Endothelial cell of umbilical vein (primary cell): ENCODE data around the gene DAGLB. TPM values are rescaled to one million over a fixed set of nuclear protein-coding genes. Genes with fewer than 3 reads are reported as not detected.

Source experiments
- BruUV-seq: library from RNA; stranded (reverse); fragments of 400-500 nt; replicated peaks from 2 replicates; lab custom pipeline; 2021; lab: Mats Ljungman, UMichigan
- CTCF ChIA-PET: fragments of 300-600, 350-600 bp; sonication (Branson Sonifier 250); formaldehyde crosslinking; loops from one replicate; lab custom pipeline; 2021; ENCODE audit warnings: antibody characterized with exemption, inconsistent platforms; lab: Charles Lee
- POLR2A ChIA-PET: fragments of 300-600, 350-600 bp; sonication (Branson Sonifier 250); formaldehyde crosslinking; loops from one replicate; lab custom pipeline; 2021; ENCODE audit warnings: antibody characterized with exemption, inconsistent platforms; lab: Charles Lee
- DNase-seq: peaks from one replicate; pipeline ENCODE4 v3.0.0-alpha.2; 2011; ENCODE audit warnings: low read depth, low spot score
- FAIRE-seq: peaks from 2 replicates; lab custom pipeline; 2011; peaks lifted over from hg19 to GRCh38; lab: Jason Lieb, UNC
- H2AFZ ChIP-seq: 2 replicates; pipeline ENCODE4 v1.6.0; 2012; ENCODE audit warnings: low read depth, low read length, control low read depth, inconsistent platforms
- H3K27ac ChIP-seq: 2 replicates; pipeline ENCODE4 v1.5.1; 2011; ENCODE audit warnings: low read depth, mild to moderate bottlenecking, control low read depth, low read length, moderate library complexity; ENCODE audit not compliant: insufficient read depth
- H3K27me3 ChIP-seq, 2 experiments: 2 replicates each; pipeline versions ENCODE4 v1.6.0 to v1.6.1; 2011; ENCODE audit warnings: low read length in 2 of 2, mixed read lengths in 1 of 2; ENCODE audit not compliant: control insufficient read depth in 2 of 2, insufficient read depth in 2 of 2
- H3K36me3 ChIP-seq, 2 experiments: 2 replicates in 1 of 2; 3 replicates in 1 of 2; pipeline ENCODE4 v1.5.1; 2011; ENCODE audit warnings: low read length in 2 of 2, mild to moderate bottlenecking in 1 of 2, moderate library complexity in 1 of 2; ENCODE audit not compliant: control insufficient read depth in 2 of 2, insufficient read depth in 2 of 2; ENCODE audit errors: extremely low read depth in 1 of 2
- H3K4me1 ChIP-seq: 3 replicates; pipeline ENCODE4 v1.5.1; 2011; ENCODE audit warnings: mild to moderate bottlenecking, low read length; ENCODE audit not compliant: control insufficient read depth, insufficient read depth; ENCODE audit errors: extremely low read depth
- H3K4me2 ChIP-seq: 2 replicates; pipeline ENCODE4 v1.6.1; 2011; ENCODE audit warnings: low read length, control low read depth, mixed read lengths; ENCODE audit not compliant: insufficient read depth
- H3K4me3 ChIP-seq, 3 experiments: fragments of 200-600 bp in 1 of 3; sonication (generic), shearing (Covaris generic) in 1 of 3; replicated peaks in 1 of 3; 2 replicates each; pipeline ENCODE4 v1.5.1; 2011 to 2016; ENCODE audit warnings: control low read depth in 3 of 3, low read length in 3 of 3, mild to moderate bottlenecking in 2 of 3, inconsistent platforms in 1 of 3, low read depth in 1 of 3, moderate library complexity in 1 of 3; ENCODE audit not compliant: insufficient read depth in 1 of 3
- H3K79me2 ChIP-seq: 2 replicates; pipeline ENCODE4 v1.6.0; 2012; ENCODE audit warnings: low read length, inconsistent platforms; ENCODE audit not compliant: control insufficient read depth, insufficient read depth
- H3K9ac ChIP-seq: replicated peaks from 2 replicates; pipeline ENCODE3; 2011; ENCODE audit warnings: low read length, control low read depth; ENCODE audit not compliant: insufficient read depth; ENCODE audit errors: extremely low read depth
- H3K9me1 ChIP-seq: replicated peaks from 3 replicates; pipeline ENCODE4 v1.6.0; 2011; ENCODE audit warnings: mild to moderate bottlenecking, low read length; ENCODE audit not compliant: control insufficient read depth, insufficient read depth; ENCODE audit errors: extremely low read depth
- H3K9me3 ChIP-seq: replicated peaks from 2 replicates; pipeline ENCODE4 v1.5.1; 2012; ENCODE audit warnings: low read length, inconsistent platforms; ENCODE audit not compliant: control insufficient read depth, insufficient read depth
- H4K20me1 ChIP-seq: replicated peaks from 2 replicates; pipeline ENCODE3; 2011; ENCODE audit warnings: mild to moderate bottlenecking, low read length; ENCODE audit not compliant: control insufficient read depth, insufficient read depth; ENCODE audit errors: extremely low read depth
- CTCF ChIP-seq, 2 donors: IDR thresholded peaks; 1 replicate in 1 of 2; 2 replicates in 1 of 2; pipeline ENCODE4 v1.5.1; 2011; ENCODE audit warnings: low read length in 2 of 2, mild to moderate bottlenecking in 2 of 2, moderate library complexity in 2 of 2, control low read depth in 1 of 2, inconsistent platforms in 1 of 2, low read depth in 1 of 2; ENCODE audit not compliant: insufficient read depth in 1 of 2; ENCODE audit errors: extremely low read depth in 1 of 2
- EZH2 ChIP-seq: IDR thresholded peaks from 2 replicates; pipeline ENCODE4 v1.6.1; 2012; ENCODE audit warnings: borderline replicate concordance, low read depth, mild to moderate bottlenecking, moderate library complexity, low read length, inconsistent platforms; ENCODE audit not compliant: severe bottlenecking
- FOS ChIP-seq: IDR thresholded peaks from 2 replicates; pipeline ENCODE4 v1.6.1; 2011; ENCODE audit warnings: mild to moderate bottlenecking, low read length, moderate library complexity, borderline replicate concordance; ENCODE audit not compliant: insufficient read depth
- GATA2 ChIP-seq: IDR thresholded peaks from 2 replicates; pipeline ENCODE4 v1.7.0; 2011; ENCODE audit warnings: low read depth, mild to moderate bottlenecking, moderate library complexity, mixed read lengths, low read length; ENCODE audit not compliant: insufficient read length, insufficient read depth
- JUN ChIP-seq: IDR thresholded peaks from 2 replicates; pipeline ENCODE4 v1.6.1; 2011; ENCODE audit warnings: borderline replicate concordance, low read depth; ENCODE audit not compliant: insufficient read length, insufficient read depth
- MAX ChIP-seq: IDR thresholded peaks from 2 replicates; pipeline ENCODE4 v1.6.1; 2011; ENCODE audit not compliant: insufficient read depth, insufficient read length
- MYC ChIP-seq: IDR thresholded peaks from one replicate; pipeline ENCODE4 v1.6.1; 2011; ENCODE audit warnings: mild to moderate bottlenecking, low read depth, low read length
- POLR2A ChIP-seq: IDR thresholded peaks from 2 replicates; pipeline ENCODE4 v1.6.1; 2012; ENCODE audit warnings: low read depth, mild to moderate bottlenecking, control low read depth, low read length
- POLR2AphosphoS5 ChIP-seq: IDR thresholded peaks from 2 replicates; pipeline ENCODE4 v1.6.1; 2012; ENCODE audit warnings: low read depth, mild to moderate bottlenecking, control low read depth, low read length, moderate library complexity; ENCODE audit not compliant: insufficient read depth
- dilution Hi-C: fragments of 300-500 bp; cut with MboI; formaldehyde crosslinking; loops from one replicate; pipeline ENCODE4 v1.15.0; 2019; ENCODE audit warnings: low sequenced_read_pairs; ENCODE audit not compliant: extremely low pct_ligation_motif_present
- intact Hi-C: fragments of 100-400 bp; cut with micrococcal nuclease; formaldehyde crosslinking; loops from one replicate; pipeline ENCODE4 v1.10.0; 2022
- polyA plus RNA-seq, 4 experiments: library from polyadenylated mRNA; depleted of rRNA in 3 of 4; stranded (reverse) in 3 of 4; unstranded in 1 of 4; fragments of >200 nt; gene quantifications; 2 replicates each; pipeline versions ENCODE4 v1.2.1 to v1.2.3, GENCODE V29; 2011 to 2012; ENCODE audit warnings: missing spikeins in 1 of 4
- total RNA-seq: library from RNA; stranded (reverse); gene quantifications from 2 replicates; pipeline ENCODE4 v1.2.3, GENCODE V29; 2021

DAGLB gene
- total and polyA plus RNA-seq, 2 donors (not counting 3 experiments of a cell fraction or from before 2014, with no cell fraction given): 28.2 to 48.2 TPM

- no peak for FAIRE-seq
- peaks cover 10% of the 10 kb centered on the region for H4K20me1 ChIP-seq
- intact Hi-C loops: no loop called here
- H3K4me3 ChIP-seq: peak overlapping the region in 2 of 3 experiments; percentile 1 to 60
- peak overlapping the region; percentile 90 for H3K4me2 ChIP-seq
- CTCF ChIA-PET: interaction anchor here (1.2 kb wide), 1 partner anchor 27 kb away, joined by 3 read pairs; no protein-coding TSS in a partner anchor
- peaks cover 0 to 3% of the 10 kb centered on the region in 2 experiments for H3K36me3 ChIP-seq
- dilution Hi-C loops: no loop called here
- H3K27me3 ChIP-seq: no peaks in the 10 kb centered on the region
- no peaks in the 10 kb centered on the region for H3K9me3 ChIP-seq
- no TSS peak for BruUV-seq
- POLR2A ChIA-PET: interaction anchor here (0.7 kb wide), 1 partner anchor 740 kb away, joined by 5 read pairs; no protein-coding TSS in a partner anchor
- TF ChIP-seq POLR2A: no peak
- no peak for TF ChIP-seq GATA2
- no peak for TF ChIP-seq EZH2
- no peak for TF ChIP-seq POLR2AphosphoS5
- no peak for TF ChIP-seq FOS
- TF ChIP-seq MAX: no peak
- TF ChIP-seq MYC: no peak
- TF ChIP-seq JUN: no peak
- no peak for TF ChIP-seq CTCF (IDR thresholded peaks at IDR 0.05; ENCODE audit: extremely low read depth in 1 of 2, insufficient read depth in 1 of 2, low read depth in 1 of 2, low read length in 2 of 2)
- peaks cover 27% of the 10 kb centered on the region for H3K4me1 ChIP-seq
- H3K27ac ChIP-seq: no peak overlapping the region
- peaks cover 70% of the 10 kb centered on the region for H3K79me2 ChIP-seq
- H3K9ac ChIP-seq: no peak overlapping the region
- H3K9me1 ChIP-seq: no peaks in the 10 kb centered on the region
- H2AFZ ChIP-seq: no peak overlapping the region
- DNase-seq: no peak
Measured at GRCh38 chr7:6376820-6377219, 70.9 kb downstream of the DAGLB start.
